HCT116 (cell line): ENCODE results near the gene KCNK6. TPM values are rescaled to one million over a fixed set of nuclear protein-coding genes. Genes with fewer than 3 reads are reported as not detected.

Experiments
- ATAC-seq: fragments of 200-7000 bp; cut with Tn5 transposase; 2 replicates; pipeline ENCODE4 v1.9.1; 2020; ENCODE audit warnings: mild to moderate bottlenecking, moderate library complexity
- BruUV-seq: library from RNA; stranded (reverse); fragments of 400-500 nt; replicated peaks from 2 replicates; lab custom pipeline; 2021; lab: Mats Ljungman, UMichigan
- CTCF ChIA-PET: fragments of 300-600 bp; sonication (Branson Sonifier 250); formaldehyde crosslinking; loops from one replicate; lab custom pipeline; 2021; ENCODE audit warnings: antibody characterized with exemption; lab: Charles Lee
- POLR2A ChIA-PET: fragments of 300-600, 350-600 bp; sonication (Branson Sonifier 250); formaldehyde crosslinking; loops from one replicate; lab custom pipeline; 2021; ENCODE audit warnings: antibody characterized with exemption; lab: Charles Lee
- RAD21 ChIA-PET, 2 experiments: fragments of 300-600 bp; sonication (Branson Sonifier 250); formaldehyde crosslinking; loops; one replicate each; lab custom pipeline; 2023; ENCODE audit warnings: low total read pairs in 2 of 2; ENCODE audit not compliant: uncharacterized antibody in 2 of 2, unreplicated experiment in 2 of 2, low non-redundant PET in 1 of 2; lab: Charles Lee
- DNase-seq: peaks from one replicate; pipeline ENCODE4 v3.0.0-alpha.2; 2010; ENCODE audit warnings: low read depth, low spot score
- H2AFZ ChIP-seq: fragments of 200-600 bp; shearing (Covaris generic), sonication (generic); 2 replicates; pipeline ENCODE4 v1.6.1; 2017; ENCODE audit warnings: low read depth, mixed run types, mixed read lengths, antibody characterized with exemption, low read length; ENCODE audit not compliant: poor library complexity, severe bottlenecking
- H3K27ac ChIP-seq: 2 replicates; pipeline ENCODE4 v1.5.1; 2012; ENCODE audit warnings: low read depth, low read length
- H3K27me3 ChIP-seq: fragments of 200-600 bp; sonication (generic); 2 replicates; pipeline ENCODE4 v1.6.1; 2016; ENCODE audit warnings: mixed run types, low read length, mixed read lengths; ENCODE audit not compliant: insufficient read depth
- H3K36me3 ChIP-seq, 2 experiments: fragments of 200-500 bp in 1 of 2; fragments of 200-600 bp in 1 of 2; sonication (Bioruptor generic) in 1 of 2; sonication (generic) in 1 of 2; 2 replicates each; pipeline versions ENCODE4 v1.5.1 to v1.6.1; 2014 to 2016; ENCODE audit warnings: low read length in 2 of 2, inconsistent platforms in 1 of 2, mixed read lengths in 1 of 2, mixed run types in 1 of 2; ENCODE audit not compliant: insufficient read depth in 2 of 2, control insufficient read depth in 1 of 2
- H3K4me1 ChIP-seq, 2 experiments: fragments of 200-600 bp in 1 of 2; sonication (generic) in 1 of 2; 2 replicates each; pipeline versions ENCODE4 v1.5.1 to v1.6.1; 2012 to 2017; ENCODE audit warnings: low read length in 2 of 2, inconsistent platforms in 1 of 2, mild to moderate bottlenecking in 1 of 2, mixed read lengths in 1 of 2, mixed run types in 1 of 2, moderate library complexity in 1 of 2; ENCODE audit not compliant: insufficient read depth in 2 of 2, control insufficient read depth in 1 of 2
- H3K4me2 ChIP-seq: fragments of 200-600 bp; sonication (generic); 2 replicates; pipeline ENCODE4 v1.6.1; 2017; ENCODE audit warnings: mixed run types, low read length, mixed read lengths
- H3K4me3 ChIP-seq, 2 experiments: fragments of 200-600 bp in 1 of 2; sonication (generic) in 1 of 2; replicated peaks in 1 of 2; 2 replicates each; pipeline ENCODE4 v1.5.1; 2011 to 2016; ENCODE audit warnings: low read length in 2 of 2, control low read depth in 1 of 2, low read depth in 1 of 2, mild to moderate bottlenecking in 1 of 2, mixed read lengths in 1 of 2, mixed run types in 1 of 2
- H3K79me2 ChIP-seq: fragments of 200-600 bp; sonication (generic); 2 replicates; pipeline ENCODE4 v1.6.1; 2017; ENCODE audit warnings: mild to moderate bottlenecking, mixed run types, low read length, moderate library complexity, mixed read lengths; ENCODE audit not compliant: insufficient read depth
- H3K9ac ChIP-seq: fragments of 200-600 bp; sonication (generic); 2 replicates; pipeline ENCODE4 v1.6.1; 2016; ENCODE audit warnings: low read length, mixed read lengths
- H3K9me2 ChIP-seq: fragments of 200-600 bp; sonication (generic), shearing (Covaris generic); 2 replicates; pipeline ENCODE4 v1.6.1; 2017; ENCODE audit warnings: mixed run types, mild to moderate bottlenecking, moderate library complexity; ENCODE audit not compliant: insufficient read depth
- H3K9me3 ChIP-seq, 2 experiments: fragments of 200-500 bp in 1 of 2; fragments of 200-600 bp in 1 of 2; sonication (Bioruptor generic) in 1 of 2; sonication (generic) in 1 of 2; 2 replicates each; pipeline ENCODE4 v1.6.1; 2014 to 2017; ENCODE audit warnings: low read length in 2 of 2, mixed read lengths in 2 of 2, inconsistent platforms in 1 of 2, low read depth in 1 of 2, mild to moderate bottlenecking in 1 of 2, mixed run types in 1 of 2, moderate library complexity in 1 of 2; ENCODE audit not compliant: control insufficient read depth in 1 of 2, insufficient read depth in 1 of 2
- H4K20me1 ChIP-seq: fragments of 200-600 bp; sonication (generic), shearing (Covaris generic); 2 replicates; pipeline ENCODE4 v1.6.1; 2017; ENCODE audit warnings: mixed run types, mild to moderate bottlenecking, moderate library complexity; ENCODE audit not compliant: insufficient read depth
- CBX3 ChIP-seq: IDR thresholded peaks from 2 replicates; pipeline ENCODE4 v1.6.1; 2012; ENCODE audit warnings: low read depth
- CEBPB ChIP-seq: IDR thresholded peaks from 2 replicates; pipeline ENCODE4 v1.6.1; 2012; ENCODE audit warnings: low read depth
- EGR1 ChIP-seq: IDR thresholded peaks from 2 replicates; pipeline ENCODE4 v1.6.1; 2012; ENCODE audit warnings: low read depth
- ELF1 ChIP-seq: IDR thresholded peaks from 2 replicates; pipeline ENCODE4 v1.6.1; 2012; ENCODE audit warnings: low read depth, borderline replicate concordance
- EZH2 ChIP-seq: fragments of 200-600 bp; sonication (generic); IDR thresholded peaks from 2 replicates; pipeline ENCODE4 v1.6.1; 2017; ENCODE audit warnings: antibody characterized with exemption, mixed run types
- FOSL1 ChIP-seq: IDR thresholded peaks from 2 replicates; pipeline ENCODE4 v1.6.1; 2012; ENCODE audit warnings: low read depth
- JUND ChIP-seq: IDR thresholded peaks from 2 replicates; pipeline ENCODE4 v1.6.1; 2012
- POLR2A ChIP-seq: IDR thresholded peaks from 2 replicates; pipeline ENCODE4 v1.7.0; 2011; ENCODE audit warnings: borderline replicate concordance; ENCODE audit not compliant: insufficient read depth, insufficient read length; ENCODE audit errors: extremely low read depth
- SP1 ChIP-seq: IDR thresholded peaks from 2 replicates; pipeline ENCODE4 v1.6.1; 2012; ENCODE audit warnings: low read depth
- TCF7L2 ChIP-seq: IDR thresholded peaks from 2 replicates; pipeline ENCODE4 v1.7.0; 2011; ENCODE audit warnings: borderline replicate concordance, inconsistent platforms; ENCODE audit not compliant: insufficient read depth, insufficient read length; ENCODE audit errors: extremely low read depth
- YY1 ChIP-seq: IDR thresholded peaks from 2 replicates; pipeline ENCODE4 v1.6.1; 2011; ENCODE audit warnings: low read length, low read depth, moderate library complexity, mild to moderate bottlenecking; ENCODE audit not compliant: insufficient replicate concordance; ENCODE audit errors: extremely low read depth
- intact Hi-C: fragments of 100-400 bp; cut with micrococcal nuclease; formaldehyde crosslinking; loops from 2 replicates; pipeline ENCODE4 v1.10.0; 2022
- total RNA-seq: library from RNA; stranded (reverse); gene quantifications from one replicate; pipeline ENCODE4 v1.2.1, GENCODE V29; 2021; ENCODE audit not compliant: unreplicated experiment
- TF ChIP-seq, protein P1 (sequence below): IDR thresholded peaks from 2 replicates; pipeline ENCODE4 v1.6.1; 2012
- TF ChIP-seq, protein P2 (sequence below): IDR thresholded peaks from 2 replicates; pipeline ENCODE4 v1.6.1; 2012; ENCODE audit warnings: low read depth

The KCNK6 gene
- total RNA-seq, 1 experiment from 2014 or later: 11.0 TPM

DNA sequence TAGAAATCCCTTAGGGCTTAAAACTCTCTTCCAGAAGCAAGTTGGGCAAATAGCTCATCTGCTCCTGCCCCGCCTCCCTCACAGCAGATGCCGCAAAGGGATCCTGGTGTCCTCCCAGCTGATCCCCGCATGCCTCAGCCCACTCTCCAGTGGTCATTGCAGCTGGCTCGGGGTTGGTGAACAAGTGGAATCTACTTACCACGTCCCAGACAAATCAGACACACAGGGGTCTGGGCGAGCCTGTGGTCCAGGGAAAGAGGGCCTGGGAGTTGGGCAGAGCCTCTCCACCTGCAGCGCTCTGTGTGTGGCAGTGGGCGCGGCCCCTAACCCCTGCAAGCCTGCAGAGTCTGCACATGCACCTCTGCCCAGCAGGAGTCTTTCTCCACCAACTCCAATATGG, 26.4 kb upstream of the KCNK6 start:
- Histone ChIP-seq H3K27ac (no peak overlapping the region), H3K79me2 (peaks cover 5% of the 10 kb centered on the region), H2AFZ (no peak overlapping the region), H3K9me3 (no peaks in the 10 kb centered on the region), H3K36me3 (peaks cover 24 to 44% of the 10 kb centered on the region in 2 experiments), H3K4me1 (peaks cover 8 to 11% of the 10 kb centered on the region in 2 experiments), H3K9me2 (no peaks in the 10 kb centered on the region), H3K4me3 (no peak overlapping the region), H3K27me3 (no peaks in the 10 kb centered on the region), H3K9ac (no peak overlapping the region), H3K4me2 (no peak overlapping the region), H4K20me1 (no peaks in the 10 kb centered on the region)
- ATAC-seq: no peak
- ChIA-PET RAD21 (no interaction called here), POLR2A (no interaction called here), CTCF (no interaction called here)
- no peak for DNase-seq
- BruUV-seq: no TSS peak
- no peak for TF ChIP-seq SP1
- no peak for TF ChIP-seq JUND
- no peak for TF ChIP-seq YY1
- TF ChIP-seq CEBPB: no peak
- TF ChIP-seq TCF7L2: no peak
- no peak for TF ChIP-seq EZH2
- TF ChIP-seq ELF1: no peak
- TF ChIP-seq EGR1: no peak
- TF ChIP-seq, protein P1, sequence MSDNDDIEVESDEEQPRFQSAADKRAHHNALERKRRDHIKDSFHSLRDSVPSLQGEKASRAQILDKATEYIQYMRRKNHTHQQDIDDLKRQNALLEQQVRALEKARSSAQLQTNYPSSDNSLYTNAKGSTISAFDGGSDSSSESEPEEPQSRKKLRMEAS: no peak
- TF ChIP-seq POLR2A: no peak
- TF ChIP-seq, protein P2, sequence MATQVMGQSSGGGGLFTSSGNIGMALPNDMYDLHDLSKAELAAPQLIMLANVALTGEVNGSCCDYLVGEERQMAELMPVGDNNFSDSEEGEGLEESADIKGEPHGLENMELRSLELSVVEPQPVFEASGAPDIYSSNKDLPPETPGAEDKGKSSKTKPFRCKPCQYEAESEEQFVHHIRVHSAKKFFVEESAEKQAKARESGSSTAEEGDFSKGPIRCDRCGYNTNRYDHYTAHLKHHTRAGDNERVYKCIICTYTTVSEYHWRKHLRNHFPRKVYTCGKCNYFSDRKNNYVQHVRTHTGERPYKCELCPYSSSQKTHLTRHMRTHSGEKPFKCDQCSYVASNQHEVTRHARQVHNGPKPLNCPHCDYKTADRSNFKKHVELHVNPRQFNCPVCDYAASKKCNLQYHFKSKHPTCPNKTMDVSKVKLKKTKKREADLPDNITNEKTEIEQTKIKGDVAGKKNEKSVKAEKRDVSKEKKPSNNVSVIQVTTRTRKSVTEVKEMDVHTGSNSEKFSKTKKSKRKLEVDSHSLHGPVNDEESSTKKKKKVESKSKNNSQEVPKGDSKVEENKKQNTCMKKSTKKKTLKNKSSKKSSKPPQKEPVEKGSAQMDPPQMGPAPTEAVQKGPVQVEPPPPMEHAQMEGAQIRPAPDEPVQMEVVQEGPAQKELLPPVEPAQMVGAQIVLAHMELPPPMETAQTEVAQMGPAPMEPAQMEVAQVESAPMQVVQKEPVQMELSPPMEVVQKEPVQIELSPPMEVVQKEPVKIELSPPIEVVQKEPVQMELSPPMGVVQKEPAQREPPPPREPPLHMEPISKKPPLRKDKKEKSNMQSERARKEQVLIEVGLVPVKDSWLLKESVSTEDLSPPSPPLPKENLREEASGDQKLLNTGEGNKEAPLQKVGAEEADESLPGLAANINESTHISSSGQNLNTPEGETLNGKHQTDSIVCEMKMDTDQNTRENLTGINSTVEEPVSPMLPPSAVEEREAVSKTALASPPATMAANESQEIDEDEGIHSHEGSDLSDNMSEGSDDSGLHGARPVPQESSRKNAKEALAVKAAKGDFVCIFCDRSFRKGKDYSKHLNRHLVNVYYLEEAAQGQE: no peak
- no peak for TF ChIP-seq CBX3
- TF ChIP-seq FOSL1: no peak
- intact Hi-C loops: no loop called here
